HPDE6-E6E7 (cell line): Measurements from ENCODE around the gene NOTO.

ENCODE experiments used
- DNase-seq: peaks from one replicate; pipeline ENCODE4 v3.0.0; 2011; ENCODE audit warnings: missing footprints; ENCODE audit errors: extremely low spot score

The NOTO gene

DNA sequence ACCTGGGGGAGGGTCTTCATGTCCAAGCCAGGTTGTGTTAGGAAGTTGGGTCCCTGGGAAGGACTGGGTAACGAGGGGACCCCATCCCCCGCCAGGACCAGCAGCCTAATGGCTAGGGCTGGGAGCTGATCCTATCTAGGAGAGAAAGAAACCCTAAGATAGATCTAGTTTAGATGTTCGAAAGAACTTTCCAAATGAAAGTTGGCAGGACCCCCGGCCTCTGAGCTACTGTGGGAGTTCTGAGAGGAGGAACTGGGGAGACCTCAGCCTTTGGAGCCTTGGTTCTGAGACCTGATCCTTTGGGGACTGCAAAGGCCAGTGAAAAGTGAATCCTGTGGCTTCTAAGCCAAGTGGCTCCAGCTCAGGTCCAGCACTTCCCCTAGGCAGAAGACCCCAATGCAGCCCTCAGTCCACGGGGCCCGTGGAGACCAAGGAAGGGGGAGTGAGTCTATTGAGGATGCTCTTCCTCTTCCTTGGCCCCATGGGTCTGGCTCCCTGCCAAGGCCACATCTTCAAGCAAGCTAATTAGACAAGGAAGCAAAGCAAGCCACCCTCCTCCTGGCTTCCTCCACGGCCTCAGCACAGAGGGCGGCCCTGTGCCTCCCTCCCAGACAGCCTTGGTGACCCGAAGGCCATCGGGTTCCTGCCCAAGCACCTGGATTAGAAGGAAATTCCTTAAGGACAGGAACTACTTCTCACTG is 55.2 kb downstream of the NOTO start:
- DNase-seq = no peak

DNA sequence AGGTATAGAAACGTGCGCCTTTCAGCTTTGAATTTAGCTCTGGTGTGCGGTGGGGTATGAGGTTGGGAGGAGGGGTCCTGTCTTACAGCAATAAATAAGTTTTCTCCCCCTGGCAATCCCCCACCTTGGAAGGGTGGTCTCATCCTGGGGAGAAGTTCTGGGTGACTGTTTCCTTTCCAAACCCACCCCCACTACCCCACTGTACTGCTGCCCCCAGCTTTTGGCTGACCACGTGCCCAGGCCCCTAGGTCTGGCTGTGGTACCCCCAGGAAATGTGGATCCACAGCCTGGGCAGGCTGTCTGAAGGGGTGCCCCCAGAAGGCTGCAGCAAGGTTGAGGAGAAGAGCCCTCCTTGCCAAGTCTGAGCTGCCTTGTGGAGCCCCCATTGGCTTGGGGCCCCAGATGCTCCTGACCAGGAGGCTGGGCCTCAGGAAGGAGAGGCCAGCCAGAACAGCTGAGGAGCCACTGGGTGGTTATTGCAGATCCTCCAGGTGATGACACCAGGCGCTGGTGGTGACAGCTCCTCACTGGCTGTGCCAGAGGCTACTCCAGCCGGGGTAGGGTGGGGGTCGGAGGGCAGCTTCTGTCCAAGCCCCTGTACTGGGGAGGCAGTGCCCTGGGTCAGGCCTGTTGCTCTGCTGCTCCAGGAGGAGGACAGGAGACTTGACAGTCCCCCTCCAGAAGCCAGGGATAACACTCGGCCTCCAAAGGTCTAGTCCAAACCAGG is 56.0 kb downstream of the NOTO start:
- DNase-seq = no peak

DNA sequence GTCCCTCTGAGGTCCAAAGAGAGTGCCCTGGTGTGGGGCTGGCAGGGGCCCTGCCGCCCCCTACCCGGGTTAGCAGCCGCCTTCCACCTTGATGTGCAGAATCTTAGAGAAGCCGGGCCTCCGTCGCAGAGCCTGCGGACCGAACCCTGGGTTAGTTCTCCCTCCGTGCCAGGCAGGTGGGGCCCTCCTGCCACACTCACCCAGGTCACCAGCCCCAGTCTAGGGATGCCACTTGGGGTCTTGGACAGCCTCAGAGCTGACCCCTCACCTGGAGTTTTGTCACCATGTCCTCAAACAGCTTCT is 56.5 kb downstream of the NOTO start:
- DNase-seq = no peak

DNA sequence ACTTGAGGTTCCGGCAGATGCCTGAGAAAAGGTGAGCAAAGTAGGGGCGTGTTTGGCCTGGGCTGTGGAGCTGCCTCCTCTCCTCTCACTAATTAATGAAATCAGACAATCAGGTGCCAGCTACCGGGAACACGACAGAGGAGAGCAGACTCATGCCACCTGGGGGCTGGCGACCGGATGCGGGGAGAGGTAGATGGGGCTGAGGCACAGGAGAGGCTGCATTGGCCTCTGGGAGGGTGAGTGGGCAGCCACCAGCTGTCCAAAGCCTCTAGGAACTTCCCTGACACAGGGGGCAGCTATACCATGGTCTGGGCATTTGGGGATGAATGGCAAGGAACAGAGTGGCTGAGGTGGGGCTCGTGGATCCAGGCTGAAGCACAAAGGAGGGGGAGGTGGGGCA is 56.9 kb downstream of the NOTO start:
- DNase-seq = no peak

DNA sequence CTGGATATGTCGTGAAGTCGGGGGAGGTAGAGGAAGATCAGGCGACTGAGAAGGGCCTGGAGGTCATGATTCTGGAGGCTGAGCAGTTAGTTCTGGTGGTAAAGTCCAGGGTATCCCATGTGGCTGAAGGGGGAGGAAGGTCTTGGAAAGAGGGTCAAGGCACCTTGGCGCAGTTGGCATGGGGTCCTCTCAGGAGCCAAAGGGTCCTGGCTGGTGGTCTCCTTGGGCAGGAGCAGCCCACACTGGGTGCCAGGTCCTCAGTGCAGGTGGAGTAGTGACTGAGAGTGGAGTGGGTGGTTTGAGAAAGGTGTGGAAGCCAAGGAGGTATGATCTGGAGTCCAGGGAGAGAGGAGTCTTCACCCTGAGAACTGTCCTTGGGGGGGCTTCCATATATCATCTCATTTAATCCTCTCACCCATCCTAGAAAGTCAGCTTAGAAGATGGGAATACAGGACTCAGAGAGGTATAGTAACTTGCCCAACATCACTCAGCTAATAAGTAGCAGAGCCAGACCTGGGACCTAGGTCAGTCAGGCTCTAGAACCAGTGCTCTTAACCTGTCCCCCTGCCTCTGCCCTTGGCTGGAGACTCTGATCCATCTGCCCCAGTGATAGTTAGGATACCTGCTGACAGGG is 57.4 kb downstream of the NOTO start:
- no peak for DNase-seq

- DNase-seq = no peak
These were observed 58.1 kb downstream of the NOTO start for GRCh38 chr2:73260338-73260984.
